Measurements from ENCODE around the gene DENND10.
"Not testable (repeated sequence)": the region's sequence is repeated elsewhere in the genome, so short reads cannot be mapped to it uniquely, and the experiment has no call there.

- TF ChIP-seq, protein P1, sequence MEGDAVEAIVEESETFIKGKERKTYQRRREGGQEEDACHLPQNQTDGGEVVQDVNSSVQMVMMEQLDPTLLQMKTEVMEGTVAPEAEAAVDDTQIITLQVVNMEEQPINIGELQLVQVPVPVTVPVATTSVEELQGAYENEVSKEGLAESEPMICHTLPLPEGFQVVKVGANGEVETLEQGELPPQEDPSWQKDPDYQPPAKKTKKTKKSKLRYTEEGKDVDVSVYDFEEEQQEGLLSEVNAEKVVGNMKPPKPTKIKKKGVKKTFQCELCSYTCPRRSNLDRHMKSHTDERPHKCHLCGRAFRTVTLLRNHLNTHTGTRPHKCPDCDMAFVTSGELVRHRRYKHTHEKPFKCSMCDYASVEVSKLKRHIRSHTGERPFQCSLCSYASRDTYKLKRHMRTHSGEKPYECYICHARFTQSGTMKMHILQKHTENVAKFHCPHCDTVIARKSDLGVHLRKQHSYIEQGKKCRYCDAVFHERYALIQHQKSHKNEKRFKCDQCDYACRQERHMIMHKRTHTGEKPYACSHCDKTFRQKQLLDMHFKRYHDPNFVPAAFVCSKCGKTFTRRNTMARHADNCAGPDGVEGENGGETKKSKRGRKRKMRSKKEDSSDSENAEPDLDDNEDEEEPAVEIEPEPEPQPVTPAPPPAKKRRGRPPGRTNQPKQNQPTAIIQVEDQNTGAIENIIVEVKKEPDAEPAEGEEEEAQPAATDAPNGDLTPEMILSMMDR (IDR thresholded peaks at IDR 0.05; ENCODE audit: insufficient read depth, low read length, poor library complexity, severe bottlenecking) = not testable (repeated sequence)
- not testable (repeated sequence) for TF ChIP-seq EZH2phosphoT487 (conservative IDR thresholded peaks at IDR 0.05; ENCODE audit: low read length)
Measured at GRCh38 chr10:119180850-119181400, 77.0 kb downstream of the DENND10 start.
